Ramos (cell line): ENCODE results near the gene CRB2.

Experiments
- in situ Hi-C: fragments of 300-500 bp; cut with MboI; formaldehyde crosslinking; loops from one replicate; pipeline ENCODE4 v1.14.3; 2022; ENCODE audit warnings: low sequenced_read_pairs; ENCODE audit not compliant: unreplicated experiment

Gene CRB2

DNA sequence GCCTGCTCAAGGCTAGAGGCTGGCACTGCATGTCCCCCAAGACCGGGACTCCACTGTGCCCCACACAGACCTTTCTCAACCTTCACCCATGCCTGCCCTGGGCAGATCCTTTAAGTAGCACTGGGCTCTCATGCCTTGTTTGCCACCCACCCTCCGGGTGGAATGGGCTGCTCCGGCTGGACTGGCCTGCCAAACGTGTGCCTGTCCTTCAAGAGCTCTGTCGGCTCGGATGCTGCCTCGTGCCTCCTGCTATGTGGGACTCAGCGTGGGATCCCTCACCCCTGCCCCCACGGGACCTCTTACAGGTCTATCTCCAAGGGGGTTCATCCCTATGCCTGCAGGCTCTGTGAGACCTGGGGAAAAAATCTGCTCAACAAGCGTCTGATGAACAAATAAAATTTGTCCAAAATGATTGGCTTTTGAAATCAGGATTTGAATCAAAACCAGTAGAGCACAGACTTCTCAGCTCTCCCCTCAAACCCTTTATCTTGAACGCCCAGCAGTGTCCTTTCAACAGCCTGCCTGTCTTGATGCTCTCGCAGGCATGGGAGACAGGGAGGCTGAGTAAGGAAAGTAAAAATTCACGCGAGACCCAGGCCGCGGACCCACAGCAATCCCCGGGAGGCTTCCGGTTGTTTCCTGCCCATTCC, 56.3 kb downstream of the CRB2 start:
- in situ Hi-C loops, result loop anchor here (25.0 kb wide), 1 partner anchor 625 kb away; no protein-coding TSS in a partner anchor

DNA sequence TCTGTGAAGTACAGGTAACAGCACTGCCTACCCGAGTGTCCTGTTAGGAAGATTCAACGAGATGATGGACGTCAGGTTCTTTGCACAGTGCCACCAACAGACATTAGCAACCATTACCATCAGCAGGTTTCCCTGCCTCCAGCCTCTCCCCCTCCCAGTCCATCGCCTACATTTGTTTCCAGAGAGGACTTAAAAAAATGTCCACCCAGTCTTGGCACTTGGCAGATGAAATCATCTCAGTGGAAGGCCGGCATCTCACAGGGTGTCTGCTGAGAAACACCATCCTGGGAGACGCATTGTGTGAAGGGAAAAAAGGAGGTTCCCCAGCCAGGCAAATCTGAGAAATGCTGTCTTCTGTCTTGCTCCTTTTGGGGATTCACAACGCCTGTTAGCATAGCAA, 58.2 kb downstream of the CRB2 start:
- in situ Hi-C loops, result loop anchor here (25.0 kb wide), 1 partner anchor 623 kb away; no protein-coding TSS in a partner anchor

DNA sequence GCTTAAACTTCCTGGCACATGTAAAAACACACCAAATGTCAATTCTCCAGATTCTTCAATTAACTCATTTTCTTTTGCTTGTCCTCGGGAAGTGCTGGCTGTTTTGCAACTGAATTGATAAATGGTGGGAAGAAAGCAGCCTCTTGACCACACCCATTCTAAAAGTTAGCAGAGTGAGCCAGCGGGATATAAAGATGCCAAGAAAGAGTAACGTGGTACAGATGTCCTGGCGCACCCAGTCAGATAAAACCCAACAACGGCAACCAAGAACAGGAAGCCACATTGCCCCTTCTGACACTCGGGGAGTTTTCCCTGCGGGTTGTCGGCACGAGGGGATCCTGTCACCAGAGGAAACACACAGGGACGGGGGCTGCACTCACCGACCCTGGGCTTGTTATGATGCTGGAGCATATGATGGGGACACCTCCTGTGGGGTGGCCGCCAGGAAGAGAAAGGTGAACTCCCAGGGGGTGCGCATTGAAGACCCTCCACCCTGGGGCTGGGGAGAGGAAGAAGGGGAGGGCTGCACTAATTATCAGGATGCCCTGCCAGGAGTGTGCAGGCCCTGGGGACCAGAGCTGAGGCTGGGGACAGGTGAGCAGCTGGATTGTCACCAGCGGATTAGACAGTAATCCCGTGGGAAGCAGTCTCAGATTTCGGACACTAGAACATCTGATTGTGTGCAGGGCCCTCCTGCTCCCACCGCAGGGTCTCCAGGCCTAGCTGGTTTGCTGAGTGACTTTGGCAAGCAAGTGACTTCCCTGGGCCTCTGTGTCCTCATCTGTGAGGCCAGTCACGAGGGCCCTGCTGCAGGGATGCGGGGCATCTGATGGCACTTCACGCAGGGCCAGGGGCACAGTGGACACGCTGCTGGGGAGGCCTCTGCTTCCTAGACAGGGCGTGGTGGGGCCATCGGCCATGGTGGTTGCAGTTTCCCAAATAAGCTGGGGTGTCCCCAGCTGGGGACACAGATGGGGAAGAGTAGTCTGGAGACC, 59.2 kb downstream of the CRB2 start:
- in situ Hi-C loops, result loop anchor here (25.0 kb wide), 1 partner anchor 622 kb away; no protein-coding TSS in a partner anchor

DNA sequence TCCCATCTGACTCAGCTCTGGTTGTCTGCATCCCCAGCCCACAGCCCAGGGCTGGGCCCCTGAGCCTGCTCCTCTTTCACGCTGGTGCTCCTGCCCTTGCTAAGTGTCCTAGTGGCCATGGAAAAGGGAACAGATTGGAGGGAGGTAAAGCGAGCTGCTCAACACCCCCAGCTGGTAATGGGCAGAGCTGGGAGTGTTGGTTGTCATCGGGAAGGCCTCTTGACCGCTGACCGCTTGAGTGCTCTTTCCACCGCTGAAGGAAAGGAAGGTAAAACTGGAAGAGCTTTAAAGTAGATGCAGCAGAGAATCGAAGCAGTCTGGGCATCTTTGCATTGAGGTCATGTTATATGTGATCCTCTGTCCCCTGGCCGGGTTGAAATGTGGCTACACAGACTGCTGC, 60.2 kb downstream of the CRB2 start:
- in situ Hi-C loops, result loop anchor here (25.0 kb wide), 1 partner anchor 621 kb away; no protein-coding TSS in a partner anchor

DNA sequence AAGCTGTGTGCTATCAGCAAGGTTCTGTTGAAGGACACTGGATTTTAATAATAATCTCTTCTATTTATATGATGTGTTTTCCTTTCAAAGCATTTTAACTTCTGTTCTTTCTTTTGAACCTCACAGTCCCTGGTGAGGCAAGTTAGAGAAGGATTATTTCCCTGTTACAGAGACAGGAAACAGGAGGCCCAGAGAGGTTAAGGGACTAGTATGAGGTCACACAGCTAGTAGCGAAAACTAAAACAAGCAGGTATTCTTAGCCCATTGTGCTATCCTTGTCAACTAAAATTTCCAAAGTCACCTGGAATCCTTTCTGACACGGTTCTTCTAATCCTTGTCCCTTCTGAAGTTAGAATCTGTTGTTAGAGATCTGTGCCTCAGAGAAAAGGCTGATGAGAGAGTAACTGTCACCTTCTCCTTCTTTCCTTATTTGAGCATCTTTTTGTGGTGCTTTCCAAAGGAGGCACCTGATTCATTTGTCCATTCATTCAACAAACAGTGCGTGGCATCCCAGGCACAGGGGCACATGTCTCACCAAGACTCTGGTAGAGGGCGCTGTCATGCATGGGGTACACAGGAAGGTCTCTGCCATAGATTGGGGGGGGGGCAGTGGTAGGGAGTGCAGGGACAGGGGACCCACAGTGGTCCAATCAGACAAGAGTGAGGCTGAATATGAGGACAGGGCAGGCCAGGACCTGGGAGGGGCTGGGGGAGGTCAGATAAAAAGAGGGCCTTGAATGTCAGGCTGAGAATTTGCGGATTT, 61.5 kb downstream of the CRB2 start:
- in situ Hi-C loops, result loop anchor here (25.0 kb wide), 1 partner anchor 620 kb away; no protein-coding TSS in a partner anchor

DNA sequence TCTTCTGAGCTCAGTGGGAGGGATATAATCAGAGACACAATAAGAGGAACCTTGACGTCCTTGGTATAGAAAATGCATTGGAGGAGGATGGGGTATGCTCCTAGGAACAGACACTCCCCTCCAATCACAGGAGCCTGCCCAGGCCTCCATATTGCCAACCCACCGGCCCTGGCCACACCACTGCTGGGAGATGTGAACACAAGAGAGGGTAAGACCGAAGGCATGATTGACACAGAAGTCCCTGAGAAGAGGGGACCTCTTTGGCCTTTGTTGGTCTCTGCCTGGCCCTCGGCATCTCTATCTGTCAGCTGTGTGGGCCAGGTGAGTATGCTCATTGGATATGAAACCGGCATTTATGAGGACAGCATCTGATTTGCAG, 62.0 kb downstream of the CRB2 start:
- in situ Hi-C loops, result loop anchor here (25.0 kb wide), 1 partner anchor 619 kb away; no protein-coding TSS in a partner anchor

DNA sequence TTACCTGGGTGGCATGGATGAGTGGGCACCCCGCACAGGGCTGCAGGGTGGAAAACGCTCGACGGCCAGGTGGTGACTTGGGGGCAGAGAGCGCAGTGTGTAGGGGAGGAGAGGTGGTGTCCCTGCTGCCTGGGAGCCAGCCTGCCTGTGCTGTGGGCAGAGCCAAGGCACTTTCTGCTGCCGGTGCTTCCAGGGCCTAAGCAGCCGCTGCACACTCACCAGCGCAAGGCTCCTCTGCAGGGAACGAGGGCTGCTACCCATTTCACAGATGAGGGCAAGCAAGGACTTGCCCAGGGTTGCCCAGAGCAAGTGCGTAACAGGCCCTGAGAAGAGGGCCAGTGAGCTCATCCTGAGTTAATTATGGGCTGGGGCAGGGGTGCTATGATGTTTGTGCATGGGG, 62.5 kb downstream of the CRB2 start:
- in situ Hi-C loops, result loop anchor here (25.0 kb wide), 1 partner anchor 619 kb away; no protein-coding TSS in a partner anchor

DNA sequence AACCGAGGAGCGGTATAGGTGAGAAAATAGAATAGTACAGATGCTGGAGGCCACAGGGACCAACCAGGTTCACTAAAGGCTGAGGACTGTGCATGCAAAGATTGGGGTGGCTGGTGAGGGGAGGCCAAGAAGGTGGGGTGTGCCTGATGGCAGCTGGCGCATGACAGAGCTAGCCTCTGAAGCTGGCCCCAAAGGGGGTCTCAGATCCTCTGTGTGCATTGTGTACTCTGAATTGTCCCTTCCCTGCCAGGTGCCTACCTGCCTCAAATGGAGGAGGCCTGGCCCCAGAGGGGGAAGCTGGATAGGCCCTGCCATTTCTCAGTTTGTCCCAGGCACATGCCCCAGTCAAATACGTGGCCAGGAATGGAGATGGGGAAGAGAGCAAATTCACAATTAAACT, 63.1 kb downstream of the CRB2 start:
- in situ Hi-C loops, result loop anchor here (25.0 kb wide), 1 partner anchor 618 kb away; no protein-coding TSS in a partner anchor

DNA sequence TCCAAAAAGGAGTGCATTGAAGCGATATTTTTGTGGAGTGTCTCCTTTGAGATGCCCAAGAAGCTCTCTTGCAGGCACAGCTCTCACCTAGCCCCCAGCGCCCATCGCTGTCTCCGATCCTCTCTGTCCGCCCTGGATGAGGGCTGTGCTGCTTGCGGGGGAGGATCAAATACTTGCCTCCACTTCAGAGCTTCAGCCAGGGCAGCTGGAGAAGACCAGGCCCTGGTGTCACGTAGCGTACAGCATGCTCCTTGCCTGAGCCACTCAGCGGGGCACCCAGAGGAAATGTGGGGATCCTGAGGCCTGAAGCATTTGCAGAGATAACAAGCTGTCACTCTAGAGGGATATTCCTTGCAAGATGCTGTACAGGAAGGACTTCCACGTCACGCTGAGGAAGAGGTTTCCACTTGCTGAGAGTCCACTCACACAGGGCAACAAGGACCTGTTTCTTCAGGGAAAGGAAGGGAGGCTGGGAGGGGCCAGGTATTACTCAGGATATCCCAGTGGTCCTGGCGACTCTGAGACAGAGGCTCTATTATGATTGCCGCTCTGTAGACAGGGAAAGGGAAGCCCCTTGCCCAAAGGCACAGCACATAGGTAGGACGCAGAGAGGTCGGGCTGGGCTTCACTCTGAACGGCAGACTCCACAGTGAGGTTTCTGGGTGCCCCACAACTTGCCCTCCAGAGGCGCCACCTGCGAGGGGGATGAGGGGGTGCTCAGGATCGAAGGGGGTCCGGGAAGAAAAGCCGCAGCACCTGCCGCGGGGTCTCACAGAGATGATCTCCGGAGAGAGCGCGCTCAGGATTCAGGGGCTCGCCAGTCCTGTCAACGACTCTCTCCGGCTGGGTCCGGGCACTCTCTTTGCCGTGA, 64.0 kb downstream of the CRB2 start:
- in situ Hi-C loops, result loop anchor here (25.0 kb wide), 1 partner anchor 617 kb away; no protein-coding TSS in a partner anchor

DNA sequence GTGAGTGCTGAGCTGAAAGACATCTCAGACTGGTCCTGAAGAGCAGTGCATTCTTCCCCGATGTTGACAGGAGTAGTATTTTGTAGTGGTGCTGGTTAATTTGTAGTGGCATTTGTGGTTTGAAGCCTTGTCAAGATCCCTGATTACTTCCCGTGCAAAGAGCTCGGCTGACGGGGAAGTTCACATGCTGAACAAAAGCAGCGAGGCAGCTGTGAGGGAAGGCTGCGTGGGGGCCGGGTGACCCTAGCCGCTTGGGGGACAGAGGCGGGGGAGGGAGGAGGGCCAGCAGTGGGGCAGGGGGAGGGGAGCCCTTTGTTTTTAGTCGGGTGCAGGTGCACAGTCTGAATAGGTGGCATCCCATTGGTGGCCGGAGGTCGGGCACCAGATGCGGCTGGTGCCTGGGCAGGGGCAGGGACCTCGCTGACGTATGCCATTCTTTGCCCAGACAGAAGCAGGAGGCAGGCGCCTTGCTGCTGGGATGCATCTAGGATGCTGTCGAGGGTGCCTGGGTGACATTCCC, 64.7 kb downstream of the CRB2 start:
- in situ Hi-C loops, result loop anchor here (25.0 kb wide), 1 partner anchor 617 kb away; no protein-coding TSS in a partner anchor

DNA sequence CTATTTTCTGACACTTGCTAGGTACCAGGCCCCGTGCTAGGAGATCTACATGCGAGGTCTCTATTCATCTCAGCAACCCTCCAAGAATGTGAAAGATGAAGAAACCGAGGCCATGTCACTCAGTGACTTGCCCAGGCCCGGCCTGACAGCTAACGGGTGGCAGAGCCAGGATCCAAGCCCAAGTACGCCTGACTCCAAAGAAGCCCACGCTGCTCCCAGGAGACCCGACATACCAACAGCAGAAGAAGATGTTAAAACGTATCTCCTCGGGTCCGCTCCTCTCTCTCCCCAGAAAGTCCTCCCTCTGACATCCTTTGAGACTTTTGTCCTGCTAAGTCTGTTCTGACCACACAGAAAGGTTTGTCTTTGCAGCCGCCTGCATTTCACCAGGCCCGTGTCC, 65.2 kb downstream of the CRB2 start:
- in situ Hi-C loops, result loop anchor here (25.0 kb wide), 1 partner anchor 616 kb away; no protein-coding TSS in a partner anchor

DNA sequence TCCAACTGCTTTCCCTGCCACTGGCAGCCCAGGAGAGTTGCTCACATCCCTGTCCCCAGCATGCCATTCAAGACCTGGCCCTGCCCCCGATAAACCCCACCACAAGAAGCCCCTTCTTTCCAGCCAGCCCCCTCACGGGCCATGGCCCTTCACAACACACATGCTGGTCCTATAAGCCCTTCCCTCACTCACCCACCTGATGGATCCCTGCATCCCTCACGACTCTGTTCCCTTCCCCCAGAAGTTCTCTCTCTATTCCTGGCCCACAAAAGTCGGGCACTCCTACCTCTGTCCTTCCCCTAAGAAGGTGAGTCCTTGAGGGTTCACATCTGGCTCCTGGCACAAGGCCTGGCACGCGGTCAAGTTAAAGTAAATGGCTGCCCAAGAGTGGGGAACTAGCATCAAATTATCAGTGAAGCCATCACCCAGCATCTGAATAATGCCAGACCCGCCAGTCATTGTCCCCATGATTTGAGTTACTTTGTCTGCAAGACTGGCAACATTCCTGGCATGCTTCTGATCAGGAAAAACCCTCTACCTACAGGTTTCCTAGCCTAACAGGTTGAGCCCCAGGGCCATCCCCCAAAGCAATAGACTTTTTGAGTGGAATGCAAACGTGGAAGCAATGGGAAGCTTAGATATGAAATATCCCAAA, 65.9 kb downstream of the CRB2 start:
- in situ Hi-C loops, result loop anchor here (25.0 kb wide), 1 partner anchor 615 kb away; no protein-coding TSS in a partner anchor

DNA sequence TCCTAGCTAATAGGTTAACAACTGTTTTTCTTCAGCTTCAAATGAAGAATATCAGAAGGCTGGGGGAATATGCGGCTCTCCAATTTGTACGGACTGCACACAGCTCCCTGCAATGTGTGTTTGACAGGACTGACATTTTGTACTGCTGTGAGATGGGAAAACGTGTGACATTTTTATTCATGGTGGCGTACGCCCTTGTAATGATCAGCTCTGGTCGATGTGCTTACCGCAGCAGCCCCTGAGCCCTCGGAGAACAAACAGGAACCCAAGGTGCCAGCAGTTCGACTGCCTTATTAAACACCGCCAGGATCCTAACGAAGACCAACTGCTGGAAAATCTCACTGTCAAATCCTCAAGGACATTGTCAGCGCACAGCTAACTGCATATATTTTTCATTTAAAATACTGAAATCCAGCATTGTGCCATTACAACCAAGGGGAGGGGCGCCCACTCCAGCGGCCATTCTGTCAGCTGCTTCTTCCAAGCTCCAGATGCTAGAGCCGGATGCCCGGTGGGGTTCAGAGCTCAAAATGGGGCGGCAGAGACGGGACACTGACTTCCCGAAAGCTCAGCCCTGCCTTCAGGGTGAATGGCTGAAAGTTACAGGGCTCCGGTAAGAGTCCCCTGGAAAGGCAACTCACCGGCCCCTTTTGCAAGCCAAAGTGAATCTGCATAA, 66.8 kb downstream of the CRB2 start:
- in situ Hi-C loops, result loop anchor here (25.0 kb wide), 1 partner anchor 615 kb away; no protein-coding TSS in a partner anchor

DNA sequence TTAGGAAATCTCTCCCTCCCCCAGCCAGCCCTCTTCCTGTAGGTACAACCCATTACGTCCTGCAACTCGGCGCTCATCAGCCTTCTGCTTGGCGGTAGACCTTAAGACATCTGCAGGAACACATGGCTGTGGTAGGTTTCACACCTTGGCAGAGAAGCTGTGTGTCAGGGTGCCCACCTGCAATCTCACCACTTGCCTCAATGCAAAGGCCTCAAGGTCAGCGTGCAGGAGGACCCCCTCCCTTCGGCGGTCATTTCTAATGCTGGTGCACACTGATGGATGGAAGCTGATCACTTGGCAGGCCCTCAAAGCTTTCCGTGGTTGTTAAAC, 67.3 kb downstream of the CRB2 start:
- in situ Hi-C loops, result loop anchor here (25.0 kb wide), 1 partner anchor 614 kb away; no protein-coding TSS in a partner anchor

DNA sequence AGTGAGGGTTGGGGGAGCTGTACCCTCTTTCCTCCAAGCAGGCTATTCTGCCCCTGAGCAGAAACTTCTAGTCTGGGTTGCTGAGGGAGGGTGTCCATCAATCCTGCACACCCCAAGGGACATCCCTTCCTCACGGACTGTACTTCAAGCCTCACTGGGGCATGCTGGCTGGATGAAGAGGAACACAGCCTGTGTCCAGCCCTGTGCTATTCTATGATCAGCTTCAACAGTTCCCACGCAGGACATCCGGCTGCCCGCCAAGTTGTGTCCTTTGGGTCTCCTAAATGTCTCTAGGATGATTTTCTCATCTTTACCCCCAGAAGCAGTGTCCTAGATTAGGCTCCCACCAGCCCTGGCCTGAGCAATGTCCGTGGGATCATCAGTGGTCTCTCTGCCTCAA, 68.1 kb downstream of the CRB2 start:
- in situ Hi-C loops, result loop anchor here (25.0 kb wide), 1 partner anchor 613 kb away; no protein-coding TSS in a partner anchor

DNA sequence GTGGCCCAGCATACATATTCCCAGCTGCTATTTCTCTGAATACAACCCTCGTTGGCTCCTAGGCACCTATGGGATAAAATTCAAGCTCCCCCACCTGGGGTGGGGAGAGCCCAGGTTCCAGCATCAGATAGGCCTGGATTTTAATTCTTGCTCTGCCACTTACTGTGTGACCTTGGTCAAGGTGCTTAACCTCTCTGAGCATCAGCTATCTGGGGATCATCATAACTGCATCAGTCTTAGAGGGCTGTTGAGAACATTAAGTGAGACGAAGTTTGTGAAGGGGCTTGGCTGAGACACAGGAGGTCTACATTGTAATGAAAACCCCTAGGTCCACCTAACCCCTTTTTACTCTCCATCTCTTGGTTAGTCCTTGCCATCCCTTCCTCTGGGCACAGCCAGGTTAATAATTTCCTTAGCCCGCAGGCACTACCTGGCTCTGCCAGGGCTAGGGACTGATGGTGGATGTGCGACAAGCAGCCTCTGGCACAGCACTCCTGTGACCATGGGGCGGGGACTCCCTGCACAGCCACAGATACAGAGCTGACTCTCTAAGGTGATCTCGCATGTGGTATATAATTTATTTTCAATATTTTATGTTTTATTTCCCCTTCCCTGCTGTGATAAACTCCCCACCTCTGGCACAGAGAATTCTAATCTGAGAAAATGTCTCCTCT, 68.7 kb downstream of the CRB2 start:
- in situ Hi-C loops, result loop anchor here (25.0 kb wide), 1 partner anchor 613 kb away; no protein-coding TSS in a partner anchor

DNA sequence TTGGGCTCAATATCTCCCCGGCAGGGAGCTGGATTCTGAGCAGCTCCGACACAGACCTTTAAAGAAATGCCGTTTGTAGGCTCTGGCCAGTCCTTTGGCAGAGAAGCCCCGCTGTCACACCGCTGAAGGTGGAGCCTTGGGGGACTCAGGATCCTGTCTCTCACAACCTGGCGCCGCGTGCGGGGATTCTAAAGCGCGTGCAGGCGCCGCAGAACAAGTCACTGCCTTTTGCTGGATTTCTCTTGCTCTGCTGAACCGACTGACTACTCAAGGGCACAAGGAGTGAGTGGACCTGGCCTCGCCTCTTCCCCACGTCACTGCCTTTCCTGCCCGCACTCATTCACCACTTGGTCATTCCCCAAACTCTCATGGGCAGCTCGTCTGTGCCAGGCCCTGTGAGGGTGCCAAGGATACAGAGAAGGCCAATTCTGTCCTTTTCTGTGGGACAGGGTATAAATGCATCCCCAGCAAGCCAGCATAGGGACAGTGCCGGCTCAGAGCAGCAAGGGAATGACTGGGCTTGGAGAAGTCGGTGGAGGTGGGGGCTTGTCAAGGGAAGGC, 69.3 kb downstream of the CRB2 start:
- in situ Hi-C loops, result no loop called here
